Central memory CD4-positive, alpha-beta T cell (primary cell): ENCODE measurements around the gene LYSMD2.

Experiments
- DNase-seq: peaks from one replicate; pipeline ENCODE4 v3.0.0; 2022

LYSMD2 gene

GRCh38 chr15:51718746-51719145, 18.7 kb downstream of the LYSMD2 start:
- DNase-seq = no peak

- no peak for DNase-seq
These were observed 19.2 kb downstream of the LYSMD2 start for GRCh38 chr15:51718219-51718618.

- no peak for DNase-seq
These were observed 22.5 kb downstream of the LYSMD2 start for GRCh38 chr15:51714911-51715310.

- no peak for DNase-seq
These were observed 23.3 kb downstream of the LYSMD2 start for GRCh38 chr15:51714162-51714561.

GRCh38 chr15:51709031-51709430, 28.4 kb downstream of the LYSMD2 start:
- no peak for DNase-seq

GRCh38 chr15:51708013-51708412, 29.4 kb downstream of the LYSMD2 start:
- no peak for DNase-seq

- DNase-seq = no peak
These were observed 30.4 kb downstream of the LYSMD2 start for GRCh38 chr15:51706926-51707608.

- no peak for DNase-seq
These were observed 31.2 kb downstream of the LYSMD2 start for GRCh38 chr15:51706291-51706690.

GRCh38 chr15:51702710-51703109, 34.7 kb downstream of the LYSMD2 start:
- DNase-seq = no peak

GRCh38 chr15:51699373-51699772, 38.1 kb downstream of the LYSMD2 start:
- DNase-seq = no peak

- no peak for DNase-seq
These were observed 40.3 kb downstream of the LYSMD2 start for GRCh38 chr15:51697163-51697562.

- no peak for DNase-seq
These were observed 40.9 kb downstream of the LYSMD2 start for GRCh38 chr15:51696566-51696965.

- DNase-seq = no peak
These were observed 45.3 kb downstream of the LYSMD2 start for GRCh38 chr15:51692154-51692553.

GRCh38 chr15:51688863-51689262, 48.6 kb downstream of the LYSMD2 start:
- no peak for DNase-seq

- no peak for DNase-seq
These were observed 49.9 kb downstream of the LYSMD2 start for GRCh38 chr15:51687565-51687964.

- peak; percentile 31 for DNase-seq
These were observed 56.0 kb downstream of the LYSMD2 start, which contains the start of gene SCG3 for GRCh38 chr15:51681303-51681963. TSS of gene SCG3 (plus strand) at chr15:51681503. CDS start at chr15:51681756, 253 bp downstream.

GRCh38 chr15:51680321-51680720, 57.1 kb downstream of the LYSMD2 start:
- no peak for DNase-seq

- no peak for DNase-seq
These were observed 59.4 kb downstream of the LYSMD2 start for GRCh38 chr15:51678096-51678495.

GRCh38 chr15:51677452-51677851, 60.0 kb downstream of the LYSMD2 start:
- no peak for DNase-seq

- no peak for DNase-seq
These were observed 60.4 kb downstream of the LYSMD2 start for GRCh38 chr15:51677021-51677420.

GRCh38 chr15:51675234-51675633, 62.2 kb downstream of the LYSMD2 start:
- DNase-seq = no peak
